Lung (tissue), 12 donors: Measurements from ENCODE around the gene IHH. TPM values are rescaled to one million over a fixed set of nuclear protein-coding genes. Genes with fewer than 3 reads are reported as not detected.

Experiments
- ATAC-seq: fragments of 200-7000 bp; cut with Tn5 transposase; one replicate; pipeline ENCODE4 v1.9.1; 2020; ENCODE audit warnings: moderate number of reproducible peaks; ENCODE audit not compliant: insufficient read depth, low FRiP score
- DNase-seq, 3 donors: peaks; one replicate each; pipeline ENCODE4 v3.0.0-alpha.2; 2013 to 2017
- H3K27ac ChIP-seq, 2 donors: one replicate each; pipeline ENCODE4 v1.5.1; 2013; ENCODE audit warnings: mild to moderate bottlenecking in 2 of 2, moderate library complexity in 2 of 2, control low read depth in 1 of 2, inconsistent platforms in 1 of 2, low read depth in 1 of 2, low read length in 1 of 2
- H3K27me3 ChIP-seq, 3 donors: one replicate each; pipeline ENCODE4 v1.5.1; 2013; ENCODE audit warnings: low read length in 2 of 3; ENCODE audit not compliant: control insufficient read depth in 3 of 3, insufficient read depth in 3 of 3
- H3K36me3 ChIP-seq, 4 donors: one replicate each; pipeline ENCODE4 v1.5.1; 2013; ENCODE audit warnings: low read length in 4 of 4, mild to moderate bottlenecking in 1 of 4, moderate library complexity in 1 of 4; ENCODE audit not compliant: control insufficient read depth in 4 of 4, insufficient read depth in 4 of 4
- H3K4me1 ChIP-seq, 5 donors: one replicate each; pipeline ENCODE4 v1.5.1; 2013; ENCODE audit warnings: low read length in 5 of 5, mild to moderate bottlenecking in 2 of 5, moderate library complexity in 1 of 5; ENCODE audit not compliant: control insufficient read depth in 5 of 5, insufficient read depth in 5 of 5
- H3K4me3 ChIP-seq: one replicate; pipeline ENCODE4 v1.5.1; 2013; ENCODE audit warnings: mild to moderate bottlenecking, control low read depth, moderate library complexity
- H3K9ac ChIP-seq, 2 donors: one replicate each; pipeline ENCODE4 v1.5.1; 2013; ENCODE audit warnings: low read length in 2 of 2, control low read depth in 1 of 2; ENCODE audit not compliant: insufficient read depth in 1 of 2
- H3K9me3 ChIP-seq, 4 donors: one replicate each; pipeline ENCODE4 v1.5.1; 2013; ENCODE audit warnings: low read length in 3 of 4, mild to moderate bottlenecking in 1 of 4, moderate library complexity in 1 of 4; ENCODE audit not compliant: control insufficient read depth in 4 of 4, insufficient read depth in 3 of 4
- WGBS, 2 donors: extraction: QIAGEN DNeasy Blood & Tissue Kit; methylation state at CpG; one replicate each; pipeline ENCODE4 v1.1.7; 2013; 5-methylcytosine and 5-hydroxymethylcytosine counted together
- polyA plus RNA-seq, 2 donors: library from polyadenylated mRNA; stranded (reverse); fragments of 200-250 nt; gene quantifications; one replicate each; pipeline ENCODE4 v1.2.1, GENCODE V29; 2013
- total RNA-seq, 2 donors: library from RNA; depleted of rRNA in 1 of 2; stranded (reverse); fragments of >200 nt in 1 of 2; gene quantifications; one replicate each; pipeline ENCODE4 v1.2.1, GENCODE V29; 2014 to 2021
- TF ChIP-seq, protein P1 (sequence below): IDR thresholded peaks from 2 replicates; pipeline ENCODE4 v1.5.1; 2012; ENCODE audit warnings: mild to moderate bottlenecking; ENCODE audit errors: control extremely low read depth, extremely low read depth
- donor health status: control.
- donor health status: control.
- donor health status: Bipolar disorder and iron deficiency.
- donor health status: healthy.
- donor health status: DM: yes; HTN: yes; CAD: no.

The IHH gene
- total and polyA plus RNA-seq, 4 donors = 0.55 to 4.4 (median 2.0) TPM

DNA sequence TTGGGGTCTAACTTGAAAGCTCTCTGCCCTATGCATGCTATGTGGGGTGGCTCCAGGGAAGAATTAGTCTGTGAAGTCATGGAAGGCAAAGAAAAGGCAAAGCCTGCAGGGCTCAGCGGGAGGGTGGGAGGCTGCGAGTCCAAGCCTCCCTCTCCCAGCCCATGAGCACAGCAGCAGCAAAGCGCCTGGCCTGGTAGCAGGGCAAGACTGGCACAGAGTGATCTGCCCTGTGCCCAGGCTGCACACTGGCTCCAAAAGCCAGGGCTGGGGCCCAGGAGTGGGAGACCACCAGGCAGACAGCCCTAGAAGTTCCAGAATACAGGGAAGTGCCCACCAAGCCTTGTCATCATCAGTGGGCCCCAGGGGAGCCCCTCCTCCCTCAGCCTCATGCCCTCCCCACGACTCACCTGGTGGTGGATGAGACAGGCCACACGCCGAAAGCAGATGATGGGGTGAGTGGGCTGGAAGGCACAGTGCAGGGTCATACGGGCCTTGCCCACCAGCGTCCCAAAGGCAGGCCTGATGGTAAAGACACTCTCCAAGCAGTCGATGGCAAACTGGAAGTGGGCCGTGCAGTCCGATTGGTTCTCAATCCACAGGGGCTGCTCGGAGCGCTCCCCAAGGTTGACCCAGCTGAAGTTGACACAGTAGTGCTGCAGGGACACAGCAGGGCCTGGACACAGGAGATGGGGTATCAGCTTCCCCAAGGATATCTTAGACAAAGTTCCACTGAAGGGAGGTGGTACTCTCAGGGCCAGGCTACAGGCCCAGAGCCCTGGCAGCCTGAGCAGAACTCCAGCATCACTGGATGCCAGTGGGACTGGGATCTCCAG, 31.5 kb downstream of the IHH start:
- H3K9ac ChIP-seq = no peak overlapping the region
- H3K27ac ChIP-seq = no peak overlapping the region
- H3K27me3 ChIP-seq = peaks cover 0 to 3% (median 0%) of the 10 kb centered on the region in 3 donors
- WGBS, 2 donors = 74 to 76% methylated on average over 13 of the region's 13 CpGs
- no peak for DNase-seq
- no peaks in the 10 kb centered on the region for H3K9me3 ChIP-seq
- no peaks in the 10 kb centered on the region for H3K4me1 ChIP-seq
- TF ChIP-seq, protein P1, sequence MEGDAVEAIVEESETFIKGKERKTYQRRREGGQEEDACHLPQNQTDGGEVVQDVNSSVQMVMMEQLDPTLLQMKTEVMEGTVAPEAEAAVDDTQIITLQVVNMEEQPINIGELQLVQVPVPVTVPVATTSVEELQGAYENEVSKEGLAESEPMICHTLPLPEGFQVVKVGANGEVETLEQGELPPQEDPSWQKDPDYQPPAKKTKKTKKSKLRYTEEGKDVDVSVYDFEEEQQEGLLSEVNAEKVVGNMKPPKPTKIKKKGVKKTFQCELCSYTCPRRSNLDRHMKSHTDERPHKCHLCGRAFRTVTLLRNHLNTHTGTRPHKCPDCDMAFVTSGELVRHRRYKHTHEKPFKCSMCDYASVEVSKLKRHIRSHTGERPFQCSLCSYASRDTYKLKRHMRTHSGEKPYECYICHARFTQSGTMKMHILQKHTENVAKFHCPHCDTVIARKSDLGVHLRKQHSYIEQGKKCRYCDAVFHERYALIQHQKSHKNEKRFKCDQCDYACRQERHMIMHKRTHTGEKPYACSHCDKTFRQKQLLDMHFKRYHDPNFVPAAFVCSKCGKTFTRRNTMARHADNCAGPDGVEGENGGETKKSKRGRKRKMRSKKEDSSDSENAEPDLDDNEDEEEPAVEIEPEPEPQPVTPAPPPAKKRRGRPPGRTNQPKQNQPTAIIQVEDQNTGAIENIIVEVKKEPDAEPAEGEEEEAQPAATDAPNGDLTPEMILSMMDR = no peak
- ATAC-seq = no peak
- H3K36me3 ChIP-seq = no peaks in the 10 kb centered on the region
- H3K4me3 ChIP-seq = no peak overlapping the region

DNA sequence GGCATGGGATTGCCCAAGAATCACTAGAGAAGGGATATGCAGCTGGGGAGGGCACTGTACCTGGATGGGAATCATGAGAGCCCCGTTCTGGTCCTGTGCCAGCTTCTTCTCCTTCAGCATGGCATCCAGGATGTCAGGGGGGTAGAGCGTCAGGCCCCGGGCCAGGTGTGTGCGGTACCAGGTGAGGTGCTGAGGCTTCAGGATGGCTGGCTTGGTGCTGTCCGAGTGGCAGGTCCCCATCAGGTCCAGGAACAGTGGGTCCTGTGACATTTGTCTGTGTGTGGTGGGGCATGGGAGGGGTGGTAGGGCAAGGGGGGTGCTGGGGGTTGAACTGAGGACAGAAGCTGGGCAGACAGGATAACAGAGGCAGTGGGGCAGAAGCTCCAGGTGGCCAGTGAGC, 32.6 kb downstream of the IHH start:
- Histone ChIP-seq H3K27me3 (peaks cover 0 to 2% (median 0%) of the 10 kb centered on the region in 3 donors), H3K36me3 (no peaks in the 10 kb centered on the region), H3K9me3 (no peaks in the 10 kb centered on the region), H3K9ac (no peak overlapping the region), H3K4me1 (peaks cover 0 to 6% (median 0%) of the 10 kb centered on the region in 5 donors), H3K4me3 (no peak overlapping the region), H3K27ac (no peak overlapping the region)
- 74 to 84% methylated on average over 5 of the region's 5 CpGs for WGBS, 2 donors
- no peak for DNase-seq
- ATAC-seq = no peak
- TF ChIP-seq, protein P1 = no peak

DNA sequence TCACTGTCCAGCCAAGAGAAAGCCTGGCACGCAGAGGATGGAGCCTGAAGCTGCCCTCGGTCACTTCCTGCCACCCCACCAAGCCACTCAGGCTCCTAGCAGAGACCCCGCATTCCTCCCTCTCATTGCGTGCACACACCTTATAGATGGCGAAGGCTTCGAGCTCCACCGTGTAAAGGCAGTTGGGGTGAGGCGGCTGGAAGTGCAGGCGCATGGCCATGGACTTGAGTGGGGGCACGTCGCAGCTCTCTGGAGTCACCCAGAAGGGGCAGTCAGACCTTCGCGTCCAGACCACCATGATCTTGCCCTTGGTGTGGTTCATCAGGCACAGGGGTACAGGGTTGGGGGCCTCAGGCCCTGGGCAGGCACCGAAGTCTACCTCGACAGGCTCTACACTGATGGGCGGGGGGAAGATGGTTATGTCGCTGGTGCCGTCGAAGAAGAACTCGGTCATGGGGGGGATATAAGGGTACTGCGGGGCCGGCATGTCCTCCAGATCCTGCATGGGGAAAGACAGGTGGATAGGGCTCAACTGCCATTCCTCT, 33.1 kb downstream of the IHH start:
- Histone ChIP-seq H3K9me3 (no peaks in the 10 kb centered on the region), H3K4me1 (peaks cover 0 to 8% (median 0%) of the 10 kb centered on the region in 5 donors), H3K36me3 (no peaks in the 10 kb centered on the region), H3K4me3 (no peak overlapping the region), H3K27me3 (no peaks in the 10 kb centered on the region), H3K9ac (no peak overlapping the region), H3K27ac (no peak overlapping the region)
- ATAC-seq (no peak), DNase-seq (no peak)
- TF ChIP-seq, protein P1 = no peak
- 91 to 95% methylated on average over 22 of the region's 22 CpGs for WGBS, 2 donors
